Amygdala (tissue), 56 donors: ENCODE data around the gene SIM2.

ENCODE experiments used
- DNase-seq, 56 donors: peaks; one replicate each; lab custom pipeline; 2025; lab: John Stamatoyannopoulos, UW

Gene SIM2

DNA sequence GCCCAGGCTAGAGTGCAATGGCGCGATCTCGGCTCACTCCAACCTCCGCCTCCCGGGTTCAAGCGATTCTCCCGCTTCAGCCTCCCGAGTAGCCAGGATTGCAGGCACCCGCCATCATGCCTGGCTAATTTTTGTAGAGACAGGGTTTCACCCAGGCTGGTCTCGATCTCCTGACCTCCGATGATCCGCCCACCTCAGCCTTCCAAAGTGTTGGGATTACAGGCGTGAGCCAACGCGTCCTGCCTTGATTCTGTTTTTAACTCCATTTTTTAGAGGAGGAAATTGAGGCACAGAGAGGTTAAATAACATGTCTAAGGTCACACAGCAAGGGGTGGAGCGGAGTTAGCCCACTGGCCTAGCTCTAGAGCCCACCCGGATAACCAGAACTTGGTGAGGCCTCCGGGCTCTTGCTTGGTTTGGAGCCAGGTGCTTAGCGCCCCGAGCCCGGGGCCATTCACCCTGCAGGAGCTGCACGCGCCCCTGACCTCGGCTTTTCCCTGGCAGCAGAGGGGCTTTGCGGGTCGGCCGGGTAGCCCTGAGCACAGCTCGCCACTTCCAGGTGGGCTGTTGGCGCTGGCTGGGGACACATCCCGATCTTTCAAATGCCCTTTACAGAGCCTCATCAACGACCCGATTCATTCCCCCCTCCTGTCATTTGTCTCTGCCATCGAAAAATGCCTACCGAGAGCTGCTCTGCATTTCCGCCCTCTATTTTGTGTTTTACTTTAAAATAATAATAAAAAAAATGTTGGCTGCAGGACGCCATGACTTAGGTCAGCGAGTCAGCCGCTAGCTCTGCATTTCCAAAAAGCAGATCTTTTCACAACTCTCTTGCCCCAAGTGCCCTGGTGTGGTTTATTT is 11.2 kb downstream of the SIM2 start:
- DNase-seq = no peak

DNA sequence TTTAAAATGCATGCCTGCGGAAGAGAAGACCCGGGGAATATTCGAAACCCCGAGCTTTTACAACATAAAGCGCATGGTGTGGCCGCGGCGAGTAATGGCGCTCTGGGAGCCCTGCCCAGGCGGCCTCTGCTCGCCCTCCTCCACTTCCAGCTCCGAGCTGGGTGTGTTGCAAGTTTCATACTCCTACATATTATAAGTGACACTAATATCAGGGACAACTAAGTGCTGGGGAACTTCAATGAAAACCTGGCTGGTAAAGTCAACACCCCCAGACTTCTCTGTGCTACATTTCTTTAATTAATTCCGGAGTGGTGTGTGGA is 11.8 kb downstream of the SIM2 start:
- no peak for DNase-seq

DNA sequence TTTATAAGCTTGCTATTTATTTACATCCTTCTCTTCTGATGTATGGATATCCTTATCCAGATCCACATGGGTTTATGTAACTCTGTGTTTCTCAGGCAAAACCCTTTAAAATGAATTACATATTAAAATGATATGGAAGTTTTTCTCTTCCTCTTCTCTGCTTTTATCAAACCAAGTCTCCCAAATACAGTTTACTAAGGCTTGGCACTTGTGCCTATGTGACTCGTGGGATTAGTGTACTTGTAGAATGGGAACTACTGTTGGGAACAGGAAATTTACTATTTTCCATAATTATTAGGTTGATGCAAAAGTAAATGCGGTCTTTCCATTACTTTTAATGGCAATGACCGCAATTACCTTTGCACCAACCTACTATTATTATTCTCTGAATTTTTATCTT is 14.8 kb downstream of the SIM2 start:
- no peak for DNase-seq

DNA sequence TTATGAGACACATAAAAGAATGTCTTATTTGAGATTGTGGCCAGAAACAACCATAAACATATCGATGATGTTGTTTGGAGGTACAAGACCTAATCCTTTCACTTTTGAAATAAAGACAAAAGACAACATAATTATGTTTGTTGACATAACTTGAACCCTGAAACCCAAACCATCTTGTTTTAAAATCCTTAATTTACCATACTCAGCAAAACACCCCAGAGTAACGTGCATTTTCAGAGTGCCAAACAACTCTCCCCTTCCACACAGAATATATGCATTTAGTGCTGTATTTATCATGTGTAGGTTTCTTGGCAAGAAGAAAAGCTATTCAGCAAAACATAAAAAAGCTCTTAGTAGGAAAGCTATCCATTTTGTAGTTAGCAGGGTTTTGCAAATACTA is 17.5 kb downstream of the SIM2 start:
- no peak for DNase-seq

DNA sequence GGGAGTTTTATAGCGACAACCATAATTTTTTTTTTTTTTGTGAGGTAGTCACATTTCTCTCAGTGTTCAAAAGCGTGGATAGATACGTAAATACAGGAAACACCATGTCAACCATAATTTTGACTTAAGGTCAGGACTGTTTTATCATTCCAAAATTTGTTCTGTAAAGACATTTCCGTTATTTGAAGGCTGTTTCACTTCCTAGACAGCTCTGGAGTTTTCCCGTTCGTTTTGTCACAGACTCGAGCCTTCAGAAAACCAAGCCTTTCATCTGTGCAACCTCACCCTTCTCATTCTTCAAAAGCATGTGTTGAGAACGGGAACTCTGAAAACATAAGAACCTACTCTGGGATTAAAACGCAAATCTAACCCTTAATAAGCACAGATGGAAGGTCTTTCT is 17.9 kb downstream of the SIM2 start:
- DNase-seq = no peak

DNA sequence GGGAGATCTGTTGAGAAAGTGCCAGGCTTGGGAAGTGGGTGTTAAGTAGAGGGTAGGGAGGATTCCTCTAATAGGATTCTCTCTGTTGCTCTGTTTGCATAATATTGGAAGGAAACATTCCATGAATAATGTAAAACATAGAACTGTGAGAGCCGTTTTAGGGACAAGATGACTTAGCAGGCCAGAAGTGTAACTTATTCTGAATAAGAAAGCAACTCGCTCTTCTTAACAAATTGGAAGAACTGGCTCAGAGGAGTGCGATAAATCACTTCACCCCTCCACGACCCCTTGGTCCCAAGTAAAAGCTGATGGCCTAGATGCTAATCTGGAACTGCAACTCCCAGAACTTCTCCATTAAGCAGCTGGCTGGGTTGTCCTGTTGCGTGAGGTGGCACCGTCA is 19.1 kb downstream of the SIM2 start:
- DNase-seq = no peak

DNA sequence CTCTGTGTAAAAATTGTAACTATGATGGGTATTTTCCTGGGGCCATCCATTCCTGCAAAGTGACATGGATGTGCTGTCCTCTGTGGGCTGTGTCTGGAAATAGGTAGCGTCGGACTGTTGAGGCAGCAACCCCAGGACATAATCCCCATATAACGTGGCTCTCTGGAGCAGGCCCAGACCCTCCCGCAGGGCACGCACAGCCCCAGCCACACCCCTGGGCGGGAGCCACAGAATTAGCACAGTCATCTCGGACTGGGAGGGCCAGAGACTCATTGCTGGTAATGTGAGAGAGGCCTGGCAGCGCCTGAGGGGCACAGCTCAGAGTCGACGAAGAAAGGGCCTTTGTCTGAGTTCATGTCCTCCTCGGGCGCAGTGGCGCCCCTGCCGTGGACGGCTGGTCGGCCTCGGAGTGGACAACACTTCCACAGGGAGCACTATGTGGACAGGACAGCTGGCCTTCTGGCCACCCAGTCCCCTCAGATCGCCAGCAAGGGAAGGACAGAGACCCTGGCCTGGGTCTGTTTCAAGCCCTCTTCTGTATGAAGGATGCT is 20.1 kb downstream of the SIM2 start:
- peak in 47 of 56 donors; percentile 4 to 86 (median 53) for DNase-seq

DNA sequence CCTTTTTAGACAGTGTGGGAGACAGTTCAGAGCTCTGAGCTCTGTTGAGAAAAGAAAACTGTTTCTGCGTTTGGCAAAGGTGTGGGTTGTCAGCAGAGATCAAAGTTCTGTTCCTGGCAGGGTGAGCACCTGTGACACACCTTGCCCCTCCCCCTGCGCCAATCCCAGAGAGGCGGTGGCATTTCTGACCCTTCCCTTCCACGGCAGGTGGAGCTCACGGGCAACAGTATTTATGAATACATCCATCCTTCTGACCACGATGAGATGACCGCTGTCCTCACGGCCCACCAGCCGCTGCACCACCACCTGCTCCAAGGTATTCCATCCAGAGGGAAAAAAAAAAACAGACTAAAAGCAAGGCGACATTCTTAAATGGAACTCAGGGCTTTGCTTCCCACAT is 20.7 kb downstream of the SIM2 start:
- DNase-seq = no peak

DNA sequence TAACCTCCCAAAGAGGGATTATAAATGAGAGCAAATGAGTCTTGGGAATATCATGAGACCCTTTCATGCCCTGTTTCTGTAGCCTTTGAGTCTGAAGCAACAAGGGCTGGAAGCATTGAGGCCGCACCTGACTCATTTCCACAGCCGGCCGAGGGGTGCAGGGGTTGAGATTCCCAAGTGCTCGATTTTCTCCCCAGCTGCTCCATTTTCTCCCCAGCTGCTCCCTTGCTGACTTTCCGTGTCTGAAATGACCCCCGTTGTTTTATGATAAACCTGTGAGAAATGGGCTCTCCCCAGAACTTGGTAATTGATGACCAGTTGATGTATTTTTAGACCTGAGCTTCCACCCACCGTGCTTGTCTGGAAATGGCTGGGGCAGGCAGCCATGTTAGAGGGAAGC is 22.9 kb downstream of the SIM2 start:
- DNase-seq = no peak

DNA sequence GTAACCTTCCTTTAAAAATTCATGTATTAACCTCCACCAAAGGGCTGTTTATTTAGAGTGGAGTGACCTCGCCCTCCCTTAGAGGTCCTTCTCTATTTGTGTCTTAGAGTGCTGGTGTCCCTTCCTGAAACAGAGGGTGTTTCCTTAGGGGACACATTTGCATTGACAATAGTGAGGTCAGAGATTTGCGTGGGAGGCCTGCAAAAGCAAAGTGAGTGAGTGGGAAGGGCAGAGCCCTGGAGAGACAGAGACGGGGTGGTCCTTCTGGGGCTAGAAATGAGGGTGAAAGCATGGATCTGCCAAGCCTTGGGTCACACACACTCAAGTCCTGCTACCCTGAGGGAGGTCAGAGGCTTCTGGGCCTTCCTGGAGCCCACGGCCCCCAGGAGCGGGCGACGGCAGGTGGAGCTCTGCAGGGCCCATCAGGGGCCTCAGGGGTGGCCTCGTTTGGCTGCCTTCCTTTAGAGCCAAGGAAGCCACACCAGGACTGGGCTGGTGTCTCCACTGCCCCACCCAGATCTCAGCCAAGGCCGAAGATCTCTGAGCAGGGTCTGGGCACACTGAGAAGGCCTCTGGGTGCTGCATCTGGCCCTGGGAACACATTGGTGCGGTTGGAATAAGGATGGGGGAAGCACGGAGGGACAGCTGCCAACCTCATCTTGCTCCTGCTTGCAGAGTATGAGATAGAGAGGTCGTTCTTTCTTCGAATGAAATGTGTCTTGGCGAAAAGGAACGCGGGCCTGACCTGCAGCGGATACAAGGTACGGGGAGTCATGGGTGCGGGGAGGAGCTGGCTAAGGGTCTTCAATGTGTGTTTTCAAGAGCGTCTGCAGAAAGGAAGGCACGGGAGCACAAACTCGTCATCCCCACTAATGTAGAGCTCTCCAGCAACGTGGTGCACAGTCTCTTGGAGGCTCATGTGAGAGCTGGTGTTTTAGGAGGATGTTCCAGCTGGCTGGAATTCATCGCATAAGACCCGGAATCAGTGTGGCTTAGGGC is 23.8 kb downstream of the SIM2 start:
- no peak for DNase-seq

DNA sequence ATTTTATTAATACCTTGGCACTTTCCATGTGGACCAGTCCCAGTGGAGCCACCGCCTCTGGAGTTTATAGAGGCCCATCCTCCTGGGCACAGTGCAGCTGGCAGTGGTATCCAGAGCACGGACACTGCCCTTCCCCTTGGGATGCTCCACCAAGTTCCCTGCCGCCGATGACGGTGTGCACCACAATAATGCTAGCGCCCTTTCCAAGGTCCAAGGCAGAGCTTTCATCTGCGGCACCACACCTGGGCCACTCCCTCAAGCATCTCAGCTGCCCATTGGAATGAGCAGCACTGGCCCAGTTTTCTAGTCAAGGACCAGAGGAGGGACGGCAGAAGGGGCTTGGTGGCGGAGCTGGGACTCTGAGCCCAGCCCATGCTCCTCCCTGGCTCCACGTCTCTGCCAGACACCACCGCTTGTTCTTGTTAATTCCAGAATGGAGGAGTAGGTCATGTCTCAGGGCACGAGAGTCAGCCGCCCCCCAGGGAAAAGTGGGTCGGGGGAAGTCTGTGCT is 24.5 kb downstream of the SIM2 start:
- no peak for DNase-seq

DNA sequence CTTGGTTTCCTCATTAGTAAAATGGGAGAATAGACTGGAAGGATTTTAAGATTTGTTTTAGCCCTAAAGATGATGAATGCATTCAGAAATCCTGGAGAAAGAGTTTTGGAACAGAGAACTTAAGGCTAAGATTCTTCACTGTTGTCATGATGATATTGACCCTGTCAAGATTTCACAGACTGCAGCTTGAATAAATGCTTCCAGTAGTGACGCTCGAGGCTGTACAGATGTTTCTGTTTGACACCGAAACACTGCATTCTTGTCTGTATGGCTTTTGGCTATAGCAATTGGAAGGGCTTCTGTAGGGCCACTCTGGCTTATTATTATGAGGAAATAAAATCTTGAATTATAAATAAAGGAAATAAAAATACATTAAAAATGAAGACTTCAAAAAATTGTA is 25.7 kb downstream of the SIM2 start:
- no peak for DNase-seq

DNA sequence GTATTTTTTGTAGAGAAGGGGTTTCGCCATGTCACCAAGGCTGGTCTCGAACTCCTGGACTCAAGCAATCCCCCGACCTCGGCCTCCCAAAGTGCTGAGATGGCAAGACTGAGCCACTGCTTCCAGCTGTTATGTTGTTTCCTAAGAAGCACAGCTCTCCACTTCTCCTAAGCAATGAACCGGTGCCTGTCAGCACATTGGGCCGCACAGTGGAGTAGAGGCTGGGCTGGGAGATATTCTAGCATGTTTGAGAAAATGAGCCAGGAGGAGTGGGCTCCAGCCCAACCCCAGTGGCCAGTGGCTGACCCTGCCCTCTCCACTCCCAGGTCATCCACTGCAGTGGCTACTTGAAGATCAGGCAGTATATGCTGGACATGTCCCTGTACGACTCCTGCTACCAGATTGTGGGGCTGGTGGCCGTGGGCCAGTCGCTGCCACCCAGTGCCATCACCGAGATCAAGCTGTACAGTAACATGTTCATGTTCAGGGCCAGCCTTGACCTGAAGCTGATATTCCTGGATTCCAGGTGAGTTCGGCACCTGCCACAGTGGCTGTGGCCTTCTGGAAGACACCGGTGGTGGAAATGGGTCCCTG is 27.0 kb downstream of the SIM2 start:
- no peak for DNase-seq

DNA sequence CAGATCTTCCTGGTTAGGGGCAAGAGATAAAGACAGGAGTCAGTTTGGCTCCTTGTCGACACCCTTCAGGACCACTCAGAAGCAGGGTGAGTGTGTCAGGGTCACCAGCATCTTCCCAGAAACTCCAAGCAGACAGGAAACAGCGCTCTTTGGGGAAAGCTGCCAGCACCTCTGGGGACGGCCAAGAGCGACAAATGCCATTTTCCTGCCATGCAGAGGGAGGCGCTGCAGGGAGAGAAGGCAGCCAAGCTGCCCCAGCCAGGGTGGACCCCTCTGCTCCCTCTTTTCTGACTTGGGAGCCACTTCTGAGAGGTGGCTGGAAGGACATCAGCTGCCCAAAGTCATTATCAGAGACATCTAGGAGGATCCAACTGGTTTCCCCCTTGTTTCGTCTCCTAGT is 29.0 kb downstream of the SIM2 start:
- DNase-seq = no peak

DNA sequence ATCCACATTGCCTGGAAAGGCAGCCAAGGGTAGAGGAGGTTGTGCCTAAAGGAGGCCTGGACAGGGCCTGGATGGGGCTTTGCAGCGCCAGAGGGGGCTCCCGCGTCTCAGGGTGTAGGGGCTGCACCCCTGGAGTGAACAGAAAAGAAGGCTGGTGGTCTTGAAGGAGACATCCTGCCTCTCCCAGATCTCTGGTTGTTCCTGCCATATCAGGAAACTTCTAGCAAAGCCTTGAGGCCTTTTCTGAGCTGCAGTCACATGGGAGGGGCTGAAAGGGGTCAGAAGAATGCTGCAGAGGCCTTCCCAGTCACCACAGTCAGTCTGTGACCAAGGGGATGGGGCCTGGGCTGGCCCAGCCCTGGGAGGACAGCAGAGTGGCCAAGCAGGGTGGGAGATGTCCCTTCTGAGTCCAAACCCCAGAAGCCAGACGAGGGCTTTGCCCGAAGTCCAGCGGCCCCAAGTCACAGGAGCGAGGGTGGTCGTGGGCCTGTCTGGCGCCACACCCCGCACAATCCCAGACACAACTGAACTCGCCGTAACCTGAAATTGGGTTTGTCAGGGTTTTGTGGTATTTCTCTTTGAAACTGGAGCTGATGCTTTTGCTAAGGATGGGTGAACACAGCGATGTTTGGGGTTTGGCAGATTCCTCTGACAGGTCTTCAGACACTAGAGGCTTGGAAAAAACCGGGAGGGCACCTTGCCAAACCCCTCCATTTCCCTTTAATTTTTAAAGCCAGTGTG is 29.6 kb downstream of the SIM2 start:
- DNase-seq = no peak

DNA sequence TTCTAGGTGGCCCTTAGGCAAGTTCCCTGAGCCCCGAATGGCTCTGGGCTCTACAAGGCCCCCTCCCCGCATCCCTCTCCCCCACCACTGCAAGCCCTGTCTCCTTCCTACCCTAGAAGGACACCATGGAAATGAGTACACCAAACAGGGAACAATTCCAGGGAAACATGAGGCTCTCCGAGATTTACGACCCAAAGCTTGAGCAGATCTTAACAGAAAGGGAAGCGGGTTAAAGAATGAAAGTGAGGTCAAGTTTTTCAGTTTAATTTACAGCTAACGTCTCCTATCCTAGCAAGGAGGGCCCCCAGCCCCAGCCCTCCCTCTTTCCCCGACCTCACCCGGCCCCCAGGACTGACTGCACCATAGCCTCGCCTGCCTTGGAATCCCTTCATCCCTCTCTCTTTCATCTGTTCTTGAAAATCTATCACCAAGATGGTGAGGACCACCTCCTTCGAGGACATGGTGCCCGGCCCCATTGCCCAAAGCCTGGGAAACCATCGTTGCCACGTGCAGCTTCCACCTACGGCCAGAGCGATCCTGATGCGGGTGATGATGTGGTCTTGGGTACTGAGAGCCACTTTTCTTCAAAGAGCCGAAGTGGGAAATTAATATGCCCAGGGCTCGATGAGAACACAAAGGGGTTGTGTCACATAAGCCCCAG is 30.5 kb downstream of the SIM2 start:
- DNase-seq = no peak

DNA sequence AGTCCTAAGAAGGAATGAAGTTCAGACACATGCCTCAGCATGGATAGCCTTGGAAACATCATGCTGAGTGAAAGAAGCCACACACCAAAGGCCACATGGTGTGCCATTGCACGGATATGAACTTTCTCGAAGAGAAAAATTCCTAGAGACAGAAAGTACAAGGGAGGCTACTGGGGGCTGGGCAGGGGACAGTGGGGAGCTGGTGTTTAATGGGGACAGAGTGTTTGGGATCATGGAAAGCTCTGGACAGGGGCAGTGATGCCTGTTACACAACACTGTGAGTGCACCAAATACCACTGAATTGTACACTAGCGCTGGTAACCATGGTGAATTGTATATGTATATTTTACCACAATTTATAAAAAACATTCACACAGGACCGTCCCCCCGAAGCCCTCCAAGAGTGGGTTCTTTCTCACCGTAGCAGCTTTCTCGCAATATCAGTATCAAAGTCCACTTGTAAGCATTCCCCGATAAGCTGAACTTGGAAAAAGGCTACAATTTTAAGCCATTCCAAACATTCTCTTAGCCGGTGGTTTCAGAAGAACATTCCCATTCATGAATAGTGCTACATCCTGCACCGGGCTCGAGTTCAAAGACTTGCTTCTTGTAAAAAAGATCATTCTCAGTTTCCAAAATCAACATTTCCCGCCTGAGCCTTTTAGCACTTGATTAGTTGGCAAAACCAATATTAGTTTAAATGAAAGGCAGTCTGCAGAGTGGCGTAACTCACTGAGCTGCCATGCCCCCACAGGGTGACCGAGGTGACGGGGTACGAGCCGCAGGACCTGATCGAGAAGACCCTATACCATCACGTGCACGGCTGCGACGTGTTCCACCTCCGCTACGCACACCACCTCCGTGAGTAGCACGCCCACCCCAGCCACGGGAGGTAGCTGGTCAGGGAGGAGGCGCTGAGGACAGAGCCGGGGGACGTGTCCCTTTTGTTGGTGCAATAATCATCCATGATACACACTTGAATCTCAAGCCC is 31.7 kb downstream of the SIM2 start:
- DNase-seq = no peak

DNA sequence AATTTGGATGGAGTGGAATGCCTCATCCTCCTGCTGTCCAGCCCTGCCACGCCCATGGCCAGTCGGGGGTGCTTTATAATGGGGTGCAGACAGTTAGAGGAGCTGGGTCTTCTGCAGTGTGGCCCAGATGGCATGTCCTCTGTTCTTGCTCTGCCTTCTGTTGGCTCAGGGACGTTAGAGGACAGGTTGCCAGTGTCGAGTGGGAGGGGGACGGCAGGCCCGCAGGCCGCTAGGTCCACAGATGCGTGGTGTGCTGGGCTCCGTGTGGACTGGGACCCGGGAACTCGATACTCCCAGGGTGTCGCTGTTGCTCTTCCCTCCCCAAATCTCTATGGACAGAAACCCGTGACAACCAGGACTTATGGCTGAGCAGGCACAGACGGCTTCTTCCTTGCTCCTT is 33.3 kb downstream of the SIM2 start:
- DNase-seq = no peak
